CD8-positive, alpha-beta memory T cell (primary cell): ENCODE results near the gene NCOA3. TPM values are rescaled to one million over a fixed set of nuclear protein-coding genes. Genes with fewer than 3 reads are reported as not detected.
A peak's percentile ranks its signal among the peaks of the same experiment; 100 is the strongest.

Experiments
- CTCF ChIA-PET: fragments of 350-600 bp; sonication (Branson Sonifier 250); formaldehyde crosslinking; loops from one replicate; lab custom pipeline; 2021; ENCODE audit warnings: antibody characterized with exemption; lab: Charles Lee
- POLR2A ChIA-PET: fragments of 350-600 bp; sonication (Branson Sonifier 250); formaldehyde crosslinking; loops from one replicate; lab custom pipeline; 2021; ENCODE audit warnings: antibody characterized with exemption; lab: Charles Lee
- DNase-seq, 5 donors: peaks; one replicate each; pipeline versions ENCODE4 v3.0.0 to v3.0.0-alpha.2; 2020 to 2022; ENCODE audit warnings: mixed read lengths in 1 of 5
- H3K27ac ChIP-seq: one replicate; pipeline ENCODE4 v1.7.0; 2013; ENCODE audit warnings: low read depth, mild to moderate bottlenecking, low read length, moderate library complexity
- H3K27me3 ChIP-seq: 2 replicates; pipeline ENCODE4 v1.7.0; 2013; ENCODE audit warnings: low read length, mild to moderate bottlenecking; ENCODE audit not compliant: insufficient read depth, poor library complexity, severe bottlenecking
- H3K36me3 ChIP-seq: 2 replicates; pipeline ENCODE4 v1.7.0; 2013; ENCODE audit warnings: mild to moderate bottlenecking, low read length, moderate library complexity; ENCODE audit not compliant: insufficient read depth
- H3K4me1 ChIP-seq: 2 replicates; pipeline ENCODE4 v1.7.0; 2013; ENCODE audit warnings: mild to moderate bottlenecking, low read length, moderate library complexity; ENCODE audit not compliant: insufficient read depth
- H3K4me3 ChIP-seq: 2 replicates; pipeline ENCODE4 v1.7.0; 2013; ENCODE audit warnings: mild to moderate bottlenecking, low read length
- H3K9me3 ChIP-seq: 2 replicates; pipeline ENCODE4 v1.7.0; 2013; ENCODE audit warnings: mild to moderate bottlenecking, low read length
- H3K27ac Mint-ChIP-seq, 8 donors: one replicate each; pipeline ENCODE4 v1.8.0; 2020 to 2021; ENCODE audit warnings: mixed read lengths in 8 of 8, mild to moderate bottlenecking in 6 of 8, inconsistent platforms in 3 of 8, moderate library complexity in 3 of 8
- H3K27me3 Mint-ChIP-seq, 2 donors: one replicate each; pipeline ENCODE4 v1.8.0; 2020 to 2021; ENCODE audit warnings: mixed read lengths in 2 of 2, mild to moderate bottlenecking in 1 of 2, moderate library complexity in 1 of 2
- H3K36me3 Mint-ChIP-seq, 3 donors: one replicate each; pipeline ENCODE4 v1.8.0; 2020 to 2021; ENCODE audit warnings: mixed read lengths in 3 of 3, inconsistent platforms in 1 of 3, mild to moderate bottlenecking in 1 of 3
- H3K4me1 Mint-ChIP-seq, 3 donors: one replicate each; pipeline ENCODE4 v1.8.0; 2020 to 2021; ENCODE audit warnings: mixed read lengths in 3 of 3, inconsistent platforms in 1 of 3, mild to moderate bottlenecking in 1 of 3
- H3K4me3 Mint-ChIP-seq, 7 donors: one replicate each; pipeline ENCODE4 v1.8.0; 2020 to 2021; ENCODE audit warnings: mixed read lengths in 7 of 7, mild to moderate bottlenecking in 6 of 7, moderate library complexity in 4 of 7, inconsistent platforms in 2 of 7
- H3K9me3 Mint-ChIP-seq, 5 donors: one replicate each; pipeline ENCODE4 v1.8.0; 2020 to 2022; ENCODE audit warnings: mixed read lengths in 5 of 5, mild to moderate bottlenecking in 3 of 5, moderate library complexity in 2 of 5, inconsistent platforms in 1 of 5
- polyA plus RNA-seq: library from polyadenylated mRNA; unstranded; fragments of 300-500 nt; fragmentation: Illumina TruSeq; gene quantifications from one replicate; pipeline ENCODE4 v1.2.3, GENCODE V29; 2021
- total RNA-seq, 2 experiments: library from RNA; stranded (reverse); gene quantifications; one replicate each; pipeline ENCODE4 v1.2.3, GENCODE V29; 2021

Gene NCOA3
- total RNA-seq (10 to 100 TPM; 92.4 to 93.8 TPM), polyA plus RNA-seq (23.8 TPM)

- Mint-ChIP-seq H3K4me1 (peaks cover 37 to 57% (median 54%) of the 10 kb centered on the region in 3 donors), H3K27ac (peak within 1 kb of the TSS; percentile 84 to 99 (median 94)), H3K9me3 (no peaks in the 10 kb centered on the region), H3K27me3 (no peaks in the 10 kb centered on the region), H3K36me3 (peaks cover 0 to 16% (median 0%) of the 10 kb centered on the region in 3 donors), H3K4me3 (peak within 1 kb of the TSS; percentile 88 to 99 (median 98))
- DNase-seq, result peak; percentile 79 to 90 (median 87)
- Histone ChIP-seq H3K36me3 (no peaks in the 10 kb centered on the region), H3K27me3 (no peaks in the 10 kb centered on the region), H3K9me3 (no peaks in the 10 kb centered on the region), H3K27ac (peak within 1 kb of the TSS; percentile 80), H3K4me1 (peaks cover 38% of the 10 kb centered on the region), H3K4me3 (peak within 1 kb of the TSS; percentile 91)
- ChIA-PET CTCF (interaction anchor here (0.6 to 3.2 kb wide), 10 partner anchors 9 to 162 kb away, joined by 3 to 12 read pairs (median 6); no protein-coding TSS in a partner anchor), POLR2A (interaction anchor here (0.5 to 3.6 kb wide), 6 partner anchors 10 to 145 kb away, joined by 3 to 37 read pairs (median 7); partner anchors contain the start of gene ZMYND8)
Measured at GRCh38 chr20:47501482-47502270, at the start of gene NCOA3. NCOA3 (plus strand) TSS chr20:47501887; CDS start chr20:47622248, 120,361 bp downstream.

- H3K4me1 Mint-ChIP-seq, result peaks cover 2 to 4% (median 4%) of the 10 kb centered on the region in 3 donors
- Histone ChIP-seq H3K4me1 (no peaks in the 10 kb centered on the region), H3K4me3 (no peak overlapping the region), H3K9me3 (no peaks in the 10 kb centered on the region), H3K27ac (no peak overlapping the region), H3K27me3 (no peaks in the 10 kb centered on the region), H3K36me3 (no peaks in the 10 kb centered on the region)
- H3K9me3 Mint-ChIP-seq, result no peaks in the 10 kb centered on the region
- no peak overlapping the region for H3K27ac Mint-ChIP-seq
- CTCF ChIA-PET, result no interaction called here
- no peaks in the 10 kb centered on the region for H3K36me3 Mint-ChIP-seq
- H3K4me3 Mint-ChIP-seq, result no peak overlapping the region
- H3K27me3 Mint-ChIP-seq, result peaks cover 0 to 2% of the 10 kb centered on the region in 2 donors
- POLR2A ChIA-PET, result no interaction called here
- DNase-seq, result no peak
Measured at GRCh38 chr20:47452736-47453161, 48.9 kb upstream of the NCOA3 start.

- Histone ChIP-seq H3K36me3 (no peaks in the 10 kb centered on the region), H3K4me3 (no peak overlapping the region), H3K27me3 (no peaks in the 10 kb centered on the region), H3K4me1 (no peaks in the 10 kb centered on the region), H3K9me3 (no peaks in the 10 kb centered on the region), H3K27ac (no peak overlapping the region)
- ChIA-PET POLR2A (no interaction called here), CTCF (no interaction called here)
- no peak overlapping the region for H3K4me3 Mint-ChIP-seq
- H3K27ac Mint-ChIP-seq, result peak overlapping the region in 1 of 8 donors; percentile 43
- DNase-seq, result no peak
- peaks cover 0 to 2% of the 10 kb centered on the region in 2 donors for H3K27me3 Mint-ChIP-seq
- no peaks in the 10 kb centered on the region for H3K9me3 Mint-ChIP-seq
- no peaks in the 10 kb centered on the region for H3K36me3 Mint-ChIP-seq
- H3K4me1 Mint-ChIP-seq, result peaks cover 2 to 4% (median 4%) of the 10 kb centered on the region in 3 donors
Measured at GRCh38 chr20:47453167-47453782, 48.4 kb upstream of the NCOA3 start.

GRCh38 chr20:47454298-47455132 is 47.2 kb upstream of the NCOA3 start:
- Histone ChIP-seq H3K9me3 (no peaks in the 10 kb centered on the region), H3K27me3 (no peaks in the 10 kb centered on the region), H3K36me3 (no peaks in the 10 kb centered on the region), H3K4me1 (no peaks in the 10 kb centered on the region), H3K4me3 (no peak overlapping the region), H3K27ac (no peak overlapping the region)
- no peak for DNase-seq
- H3K27me3 Mint-ChIP-seq, result peaks cover 0 to 2% of the 10 kb centered on the region in 2 donors
- peak overlapping the region in 2 of 8 donors; percentile 42 to 83 for H3K27ac Mint-ChIP-seq
- ChIA-PET POLR2A (no interaction called here), CTCF (interaction anchor here (1.9 kb wide), 1 partner anchor 71 kb away, joined by 6 read pairs; no protein-coding TSS in a partner anchor)
- H3K9me3 Mint-ChIP-seq, result no peaks in the 10 kb centered on the region
- H3K4me1 Mint-ChIP-seq, result peaks cover 2 to 4% (median 4%) of the 10 kb centered on the region in 3 donors
- H3K4me3 Mint-ChIP-seq, result no peak overlapping the region
- no peaks in the 10 kb centered on the region for H3K36me3 Mint-ChIP-seq

- CTCF ChIA-PET, result interaction anchor here (1.9 kb wide), 1 partner anchor 71 kb away, joined by 6 read pairs; no protein-coding TSS in a partner anchor
Measured at GRCh38 chr20:47455133-47456040, 46.3 kb upstream of the NCOA3 start.

GRCh38 chr20:47456041-47456537 is 45.6 kb upstream of the NCOA3 start:
- no peaks in the 10 kb centered on the region for H3K4me1 ChIP-seq
- Mint-ChIP-seq H3K27me3 (peaks cover 0 to 3% of the 10 kb centered on the region in 2 donors), H3K4me3 (no peak overlapping the region), H3K9me3 (no peaks in the 10 kb centered on the region), H3K4me1 (peaks cover 2 to 4% (median 4%) of the 10 kb centered on the region in 3 donors), H3K27ac (no peak overlapping the region), H3K36me3 (no peaks in the 10 kb centered on the region)
- no peak overlapping the region for H3K4me3 ChIP-seq
- no peaks in the 10 kb centered on the region for H3K27me3 ChIP-seq
- DNase-seq, result no peak
- no peaks in the 10 kb centered on the region for H3K9me3 ChIP-seq
- H3K36me3 ChIP-seq, result no peaks in the 10 kb centered on the region
- ChIA-PET POLR2A (no interaction called here), CTCF (interaction anchor here (0.9 to 1.9 kb wide), 2 partner anchors 12 to 72 kb away, joined by 3 to 6 read pairs; no protein-coding TSS in a partner anchor)
- H3K27ac ChIP-seq, result no peak overlapping the region

More at GRCh38 chr20:47455133-47456040, 46.3 kb upstream of the NCOA3 start:
- Histone ChIP-seq H3K9me3 (no peaks in the 10 kb centered on the region), H3K27ac (no peak overlapping the region), H3K4me1 (no peaks in the 10 kb centered on the region), H3K36me3 (no peaks in the 10 kb centered on the region), H3K4me3 (no peak overlapping the region), H3K27me3 (no peaks in the 10 kb centered on the region)
- Mint-ChIP-seq H3K4me1 (peaks cover 2 to 4% (median 4%) of the 10 kb centered on the region in 3 donors), H3K27me3 (peaks cover 0 to 3% of the 10 kb centered on the region in 2 donors), H3K9me3 (no peaks in the 10 kb centered on the region), H3K4me3 (no peak overlapping the region), H3K36me3 (no peaks in the 10 kb centered on the region), H3K27ac (peak overlapping the region in 1 of 8 donors; percentile 71)
- no peak for DNase-seq
- POLR2A ChIA-PET, result no interaction called here
